NT2/D1 (cell line): Measurements from ENCODE around the gene KDM2A.

ENCODE experiments used
- SUZ12 ChIP-seq: IDR thresholded peaks from 2 replicates; pipeline ENCODE4 v1.6.1; 2011; ENCODE audit not compliant: insufficient read length, insufficient read depth; ENCODE audit errors: extremely low read depth
- YY1 ChIP-seq: IDR thresholded peaks from 2 replicates; pipeline ENCODE4 v1.6.1; 2011; ENCODE audit not compliant: insufficient read length, insufficient read depth
- ZNF274 ChIP-seq: IDR thresholded peaks from 2 replicates; pipeline ENCODE4 v1.6.1; 2011; ENCODE audit warnings: mild to moderate bottlenecking, low read depth, low read length

DNA sequence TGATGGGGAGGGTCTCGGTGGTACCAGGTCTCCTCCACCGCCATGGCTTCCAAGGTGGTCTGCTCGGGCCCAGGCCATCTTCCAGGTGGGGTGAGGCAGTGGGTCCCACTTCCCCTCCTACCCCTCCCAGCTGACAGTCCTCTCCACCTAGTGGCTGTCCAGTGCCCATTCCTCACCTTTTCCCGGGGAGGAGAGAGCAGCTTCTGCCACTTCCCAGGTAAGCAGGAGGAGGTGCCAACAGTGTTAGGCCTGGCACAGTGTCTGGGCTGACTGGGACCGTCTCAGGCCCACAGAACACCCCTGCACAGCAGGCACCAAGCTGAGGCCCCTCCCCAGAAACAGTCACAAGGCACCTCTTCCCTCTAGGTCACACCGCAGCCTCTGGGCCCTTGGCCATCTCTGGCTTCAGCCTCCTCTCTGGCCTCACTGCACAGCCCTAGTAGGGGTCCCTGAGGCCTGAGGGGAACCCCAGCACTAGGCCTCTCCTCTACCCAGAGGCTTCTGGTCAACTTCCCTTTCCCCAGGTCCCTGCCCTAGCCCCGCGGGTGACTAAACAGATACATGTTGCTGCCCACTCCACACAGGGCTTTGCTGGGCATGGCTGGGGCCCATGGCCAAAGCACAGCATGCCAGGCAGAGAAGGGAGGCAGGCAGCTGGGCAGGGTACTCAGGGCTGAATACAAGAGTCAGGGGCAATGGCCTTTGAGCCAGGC, 167.7 kb downstream of the KDM2A start:
- no peak for TF ChIP-seq ZNF274
- TF ChIP-seq YY1: no peak
- no peak for TF ChIP-seq SUZ12
